Fibroblast of lung (primary cell): ENCODE data around the gene SLC6A20. TPM values are rescaled to one million over a fixed set of nuclear protein-coding genes. Genes with fewer than 3 reads are reported as not detected.

Experiments
- DNase-seq, 2 donors: peaks; one replicate each; pipeline versions ENCODE4 v3.0.0 to v3.0.0-alpha.2; 2010; ENCODE audit warnings: low read depth in 2 of 2
- H2AFZ ChIP-seq: 2 replicates; pipeline ENCODE4 v1.5.1; 2012; ENCODE audit warnings: low read length, control low read depth, inconsistent platforms
- H3K27ac ChIP-seq: 2 replicates; pipeline ENCODE4 v1.5.1; 2011; ENCODE audit warnings: low read length, control low read depth; ENCODE audit not compliant: insufficient read depth
- H3K27me3 ChIP-seq: 2 replicates; pipeline ENCODE4 v1.5.1; 2011; ENCODE audit warnings: mild to moderate bottlenecking, low read length; ENCODE audit not compliant: control insufficient read depth, insufficient read depth
- H3K36me3 ChIP-seq: 2 replicates; pipeline ENCODE4 v1.5.1; 2011; ENCODE audit warnings: low read length; ENCODE audit not compliant: control insufficient read depth, insufficient read depth
- H3K4me1 ChIP-seq: 2 replicates; pipeline ENCODE4 v1.5.1; 2011; ENCODE audit warnings: low read length; ENCODE audit not compliant: control insufficient read depth, insufficient read depth; ENCODE audit errors: extremely low read depth
- H3K4me2 ChIP-seq: 2 replicates; pipeline ENCODE4 v1.5.1; 2011; ENCODE audit warnings: low read length, control low read depth; ENCODE audit not compliant: insufficient read depth; ENCODE audit errors: extremely low read depth
- H3K4me3 ChIP-seq, 4 experiments: fragments of 200-600 bp in 1 of 4; sonication (generic) in 1 of 4; replicated peaks in 1 of 4; 2 replicates each; pipeline ENCODE4 v1.5.1; 2011 to 2016; ENCODE audit warnings: low read length in 4 of 4, low read depth in 3 of 4, mild to moderate bottlenecking in 3 of 4, control low read depth in 2 of 4, inconsistent platforms in 1 of 4, mixed read lengths in 1 of 4; ENCODE audit not compliant: insufficient read depth in 1 of 4; ENCODE audit errors: control extremely low read depth in 1 of 4
- H3K79me2 ChIP-seq: 2 replicates; pipeline ENCODE4 v1.5.1; 2012; ENCODE audit warnings: mild to moderate bottlenecking, low read length, inconsistent platforms; ENCODE audit not compliant: control insufficient read depth, insufficient read depth
- H3K9ac ChIP-seq: 2 replicates; pipeline ENCODE4 v1.5.1; 2011; ENCODE audit warnings: mild to moderate bottlenecking, low read length, control low read depth; ENCODE audit not compliant: insufficient read depth
- H3K9me3 ChIP-seq: 2 replicates; pipeline ENCODE4 v1.5.1; 2012; ENCODE audit warnings: low read depth, low read length; ENCODE audit not compliant: control insufficient read depth, insufficient read depth
- H4K20me1 ChIP-seq: 2 replicates; pipeline ENCODE4 v1.5.1; 2011; ENCODE audit warnings: low read length; ENCODE audit not compliant: control insufficient read depth, insufficient read depth; ENCODE audit errors: extremely low read depth
- CTCF ChIP-seq, 2 donors: IDR thresholded peaks in 1 of 2; conservative IDR thresholded peaks in 1 of 2; 1 replicate in 1 of 2; 2 replicates in 1 of 2; pipeline ENCODE4 v1.5.1; 2011 to 2012; ENCODE audit warnings: low read length in 2 of 2, control low read depth in 1 of 2, inconsistent platforms in 1 of 2, low read depth in 1 of 2, mild to moderate bottlenecking in 1 of 2
- EZH2 ChIP-seq: IDR thresholded peaks from 2 replicates; pipeline ENCODE4 v1.5.1; 2012; ENCODE audit warnings: low read length, control low read depth, mild to moderate bottlenecking; ENCODE audit errors: missing control alignments
- polyA plus RNA-seq, 2 donors: library from polyadenylated mRNA; depleted of rRNA in 1 of 2; stranded (reverse) in 1 of 2; unstranded in 1 of 2; fragments of >200 nt; gene quantifications; 2 replicates each; pipeline ENCODE4 v1.2.1, GENCODE V29; 2011 to 2012; ENCODE audit warnings: missing spikeins in 1 of 2
- total RNA-seq: library from RNA; depleted of rRNA; stranded (reverse); fragments of >200 nt; gene quantifications from 2 replicates; pipeline ENCODE4 v1.2.1, GENCODE V29; 2014

The SLC6A20 gene
- total and polyA plus RNA-seq, 2 donors (not counting 1 experiment from before 2014, with no cell fraction given): not detected

- no peaks in the 10 kb centered on the region for H4K20me1 ChIP-seq
- no peak overlapping the region for H3K4me3 ChIP-seq
- H3K4me1 ChIP-seq: no peaks in the 10 kb centered on the region
- H2AFZ ChIP-seq: no peak overlapping the region
- no peak for DNase-seq
- H3K27me3 ChIP-seq: no peaks in the 10 kb centered on the region
- no peak overlapping the region for H3K4me2 ChIP-seq
- H3K9ac ChIP-seq: no peak overlapping the region
- TF ChIP-seq CTCF (conservative IDR thresholded peaks at IDR 0.05 in 1 of 2, IDR thresholded peaks at IDR 0.05 in 1 of 2; ENCODE audit: low read depth in 1 of 2, low read length in 2 of 2) (no peak), EZH2 (no peak)
- no peaks in the 10 kb centered on the region for H3K79me2 ChIP-seq
- H3K9me3 ChIP-seq: no peaks in the 10 kb centered on the region
- peaks cover 7% of the 10 kb centered on the region for H3K36me3 ChIP-seq
- H3K27ac ChIP-seq: no peak overlapping the region
Observed at GRCh38 chr3:45739991-45740390, 56.3 kb downstream of the SLC6A20 start.

GRCh38 chr3:45737234-45737633, 59.1 kb downstream of the SLC6A20 start:
- H3K27me3 ChIP-seq: no peaks in the 10 kb centered on the region
- H3K9me3 ChIP-seq: no peaks in the 10 kb centered on the region
- no peak for DNase-seq
- no peak overlapping the region for H3K27ac ChIP-seq
- no peaks in the 10 kb centered on the region for H4K20me1 ChIP-seq
- H3K4me2 ChIP-seq: no peak overlapping the region
- no peak overlapping the region for H3K9ac ChIP-seq
- no peaks in the 10 kb centered on the region for H3K79me2 ChIP-seq
- no peak for TF ChIP-seq CTCF (conservative IDR thresholded peaks at IDR 0.05 in 1 of 2, IDR thresholded peaks at IDR 0.05 in 1 of 2; ENCODE audit: low read depth in 1 of 2, low read length in 2 of 2)
- TF ChIP-seq EZH2: no peak
- no peaks in the 10 kb centered on the region for H3K4me1 ChIP-seq
- no peak overlapping the region for H3K4me3 ChIP-seq
- peaks cover 5% of the 10 kb centered on the region for H3K36me3 ChIP-seq
- no peak overlapping the region for H2AFZ ChIP-seq

- Histone ChIP-seq H3K27ac (no peak overlapping the region), H3K9me3 (no peaks in the 10 kb centered on the region), H3K9ac (no peak overlapping the region), H3K4me2 (no peak overlapping the region), H3K79me2 (no peaks in the 10 kb centered on the region), H3K4me1 (no peaks in the 10 kb centered on the region), H3K27me3 (no peaks in the 10 kb centered on the region), H4K20me1 (no peaks in the 10 kb centered on the region), H3K36me3 (peaks cover 5% of the 10 kb centered on the region), H3K4me3 (no peak overlapping the region), H2AFZ (no peak overlapping the region)
- no peak for DNase-seq
- TF ChIP-seq CTCF (conservative IDR thresholded peaks at IDR 0.05 in 1 of 2, IDR thresholded peaks at IDR 0.05 in 1 of 2; ENCODE audit: low read depth in 1 of 2, low read length in 2 of 2): no peak
- no peak for TF ChIP-seq EZH2
Observed at GRCh38 chr3:45736707-45737106, 59.6 kb downstream of the SLC6A20 start.
